GM12801 (cell line): Measurements from ENCODE around the gene IGFL1.

ENCODE experiments used
- TF ChIP-seq, protein P1 (sequence below): IDR thresholded peaks from one replicate; pipeline ENCODE4 v1.5.1; 2011; ENCODE audit warnings: control low read depth; ENCODE audit not compliant: insufficient read length; ENCODE audit errors: extremely low read depth

The IGFL1 gene

GRCh38 chr19:46270521-46271256 is 41.1 kb downstream of the IGFL1 start:
- TF ChIP-seq, protein P1, sequence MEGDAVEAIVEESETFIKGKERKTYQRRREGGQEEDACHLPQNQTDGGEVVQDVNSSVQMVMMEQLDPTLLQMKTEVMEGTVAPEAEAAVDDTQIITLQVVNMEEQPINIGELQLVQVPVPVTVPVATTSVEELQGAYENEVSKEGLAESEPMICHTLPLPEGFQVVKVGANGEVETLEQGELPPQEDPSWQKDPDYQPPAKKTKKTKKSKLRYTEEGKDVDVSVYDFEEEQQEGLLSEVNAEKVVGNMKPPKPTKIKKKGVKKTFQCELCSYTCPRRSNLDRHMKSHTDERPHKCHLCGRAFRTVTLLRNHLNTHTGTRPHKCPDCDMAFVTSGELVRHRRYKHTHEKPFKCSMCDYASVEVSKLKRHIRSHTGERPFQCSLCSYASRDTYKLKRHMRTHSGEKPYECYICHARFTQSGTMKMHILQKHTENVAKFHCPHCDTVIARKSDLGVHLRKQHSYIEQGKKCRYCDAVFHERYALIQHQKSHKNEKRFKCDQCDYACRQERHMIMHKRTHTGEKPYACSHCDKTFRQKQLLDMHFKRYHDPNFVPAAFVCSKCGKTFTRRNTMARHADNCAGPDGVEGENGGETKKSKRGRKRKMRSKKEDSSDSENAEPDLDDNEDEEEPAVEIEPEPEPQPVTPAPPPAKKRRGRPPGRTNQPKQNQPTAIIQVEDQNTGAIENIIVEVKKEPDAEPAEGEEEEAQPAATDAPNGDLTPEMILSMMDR = no peak

DNA sequence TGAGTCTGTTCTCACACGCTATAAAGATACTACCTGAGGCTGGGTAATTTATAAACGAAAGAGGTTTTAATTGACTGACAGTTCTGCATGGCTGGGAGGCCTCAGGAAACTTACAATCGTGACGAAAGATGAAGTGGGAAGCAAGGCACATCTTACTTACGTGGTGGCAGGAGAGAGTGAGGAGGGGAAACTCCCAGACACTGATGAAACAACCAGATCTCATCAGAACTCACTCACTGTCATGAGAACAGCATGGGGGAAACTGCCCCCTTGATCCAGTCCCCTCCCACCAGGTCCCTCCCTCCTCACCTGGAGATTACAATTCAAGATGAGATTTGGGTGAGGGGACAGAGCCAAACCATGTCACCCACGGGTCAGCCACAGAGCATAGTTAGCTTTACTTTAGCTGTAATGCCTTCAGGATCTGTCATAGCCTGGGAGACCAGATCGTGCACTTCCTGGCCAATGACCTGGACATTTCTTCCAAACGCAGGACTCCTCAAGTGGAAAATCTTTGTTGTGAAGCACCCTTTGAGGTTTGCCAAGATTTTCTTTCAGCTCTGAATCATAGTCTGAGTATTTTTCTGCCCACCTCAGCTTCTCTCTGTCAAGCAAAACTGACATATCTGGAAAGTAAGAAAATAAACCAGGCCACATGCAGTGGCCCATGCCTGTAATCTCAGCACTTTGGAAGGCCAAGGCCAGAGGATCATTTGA is 42.1 kb downstream of the IGFL1 start:
- TF ChIP-seq, protein P1 = no peak

- TF ChIP-seq, protein P1 = no peak
Observed at GRCh38 chr19:46279177-46279576, 49.6 kb downstream of the IGFL1 start.
